GM19372 (cell line): ENCODE data around the gene TYW1.
"Not testable (repeated sequence)": the region's sequence is repeated elsewhere in the genome, so short reads cannot be mapped to it uniquely, and the experiment has no call there.

Experiments used
- ATAC-seq: cut with Tn5 transposase; IDR thresholded peaks from one replicate; pipeline ENCODE4 v1.9.1; 2021; ENCODE audit warnings: mild to moderate bottlenecking, low read depth, moderate library complexity; ENCODE audit not compliant: unreplicated experiment

Gene TYW1

DNA sequence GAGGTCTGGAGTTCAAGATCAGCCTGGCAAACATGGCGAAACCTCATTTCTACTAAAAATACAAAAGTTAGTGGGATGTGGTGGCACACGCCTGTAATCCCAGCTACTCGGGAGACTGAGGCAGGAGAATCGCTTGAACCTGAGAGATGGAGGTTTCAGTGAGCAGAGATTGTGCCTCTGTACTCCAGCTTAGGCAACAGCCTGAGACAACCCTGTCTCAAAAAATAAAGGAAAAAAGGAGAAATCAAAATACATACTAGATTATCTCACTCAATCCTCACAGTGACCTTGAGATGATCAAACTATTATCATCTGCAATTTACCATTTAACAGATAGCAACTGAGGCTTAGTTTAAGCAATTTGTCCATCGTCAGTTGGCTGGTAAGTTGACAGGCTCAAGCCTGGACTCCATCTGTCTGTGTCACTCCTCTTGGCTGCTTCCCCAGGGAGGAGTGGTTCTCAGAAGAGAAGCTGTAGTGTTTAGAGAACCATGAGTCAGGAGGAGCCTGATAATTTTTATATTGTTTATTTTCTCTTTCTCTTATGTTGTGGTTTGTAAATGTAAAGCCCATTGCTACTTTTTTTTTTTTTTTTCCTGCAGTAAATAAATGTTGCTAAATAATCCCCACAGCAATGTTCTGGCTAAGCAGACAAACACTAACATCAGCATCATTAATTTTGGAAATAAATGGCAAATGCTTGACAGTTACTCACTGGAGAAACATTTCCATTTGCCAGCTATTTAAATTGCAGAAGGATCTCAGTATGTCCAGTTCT lies 46.3 kb downstream of the TYW1 start:
- ATAC-seq = not testable (repeated sequence)

DNA sequence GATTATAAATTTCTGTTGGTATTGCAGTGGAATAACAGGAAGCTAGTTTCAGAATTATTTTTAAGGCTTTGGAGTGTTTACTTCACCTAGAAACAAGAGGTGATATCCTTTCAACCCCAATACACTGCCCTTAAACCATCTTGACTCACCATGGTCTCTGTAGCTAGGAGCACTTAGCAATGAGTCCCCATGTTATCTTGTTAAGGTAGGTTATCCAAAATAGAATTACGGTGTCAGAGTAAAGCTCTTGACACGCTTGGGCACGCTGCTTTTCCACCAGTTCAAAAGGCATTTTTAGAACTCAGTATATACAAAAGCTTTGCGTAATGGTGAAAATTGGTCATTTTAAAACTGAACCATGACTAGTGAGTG lies 46.9 kb downstream of the TYW1 start:
- not testable (repeated sequence) for ATAC-seq

DNA sequence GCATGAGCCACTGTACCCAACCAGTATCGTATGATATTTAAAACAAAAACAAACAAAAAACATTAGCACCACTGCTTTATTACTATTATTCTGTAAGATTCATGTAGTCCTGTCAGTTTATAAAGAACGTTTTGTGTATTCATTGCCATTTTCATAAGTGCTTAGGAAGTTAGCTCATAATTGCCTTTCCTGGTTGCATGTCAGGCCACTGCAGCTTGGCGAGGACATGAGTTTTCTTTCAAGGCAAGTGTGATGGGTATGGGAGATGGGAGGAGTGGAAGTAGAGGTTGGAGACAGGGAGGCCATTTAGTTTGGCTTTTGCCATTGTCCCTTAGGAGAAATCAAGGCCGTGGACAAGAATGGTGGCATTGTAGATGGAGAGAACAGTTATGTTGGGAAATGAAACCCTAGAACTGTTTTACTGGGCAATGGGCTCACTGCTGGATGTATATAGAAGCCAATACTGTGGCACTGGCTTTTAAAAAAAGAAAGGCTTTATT lies 48.9 kb downstream of the TYW1 start:
- no peak for ATAC-seq

DNA sequence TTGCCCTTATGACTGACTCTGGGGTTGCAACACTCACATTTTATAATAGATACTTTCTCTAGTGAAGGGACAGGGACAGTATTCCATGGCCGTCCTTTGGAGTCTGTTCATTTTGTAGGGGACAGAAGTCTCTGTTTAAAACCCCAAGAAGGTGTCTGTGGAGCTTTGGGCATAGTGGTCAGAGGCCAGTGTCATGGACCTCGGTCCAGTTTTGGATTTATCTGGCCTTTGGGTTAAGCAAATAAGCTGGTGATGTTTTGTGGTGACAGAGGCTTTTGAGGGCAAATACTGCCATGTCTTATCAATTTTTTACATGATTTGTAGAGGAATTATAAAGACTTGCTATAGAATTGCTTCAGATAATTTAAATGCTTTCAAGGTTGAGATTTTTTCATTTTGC lies 50.2 kb downstream of the TYW1 start:
- not testable (repeated sequence) for ATAC-seq

DNA sequence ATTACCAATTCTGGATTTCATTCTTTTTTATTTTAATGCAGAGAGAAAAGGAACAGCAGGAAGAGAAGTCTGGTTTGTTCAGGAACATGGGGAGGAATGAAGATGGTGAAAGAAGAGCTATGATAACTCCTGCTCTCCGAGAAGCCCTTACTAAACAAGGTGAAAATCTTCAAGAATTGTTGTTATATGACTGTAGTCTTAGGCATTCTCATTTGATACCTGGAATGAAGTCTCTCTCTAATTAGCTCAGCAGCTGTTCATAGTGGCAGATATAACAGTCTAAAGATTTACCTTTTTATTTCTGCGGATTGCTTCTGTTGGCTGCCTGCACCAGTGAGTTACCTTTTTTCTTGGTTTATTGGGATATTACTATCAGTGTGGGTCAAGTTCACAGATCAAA lies 53.3 kb downstream of the TYW1 start:
- ATAC-seq = not testable (repeated sequence)

DNA sequence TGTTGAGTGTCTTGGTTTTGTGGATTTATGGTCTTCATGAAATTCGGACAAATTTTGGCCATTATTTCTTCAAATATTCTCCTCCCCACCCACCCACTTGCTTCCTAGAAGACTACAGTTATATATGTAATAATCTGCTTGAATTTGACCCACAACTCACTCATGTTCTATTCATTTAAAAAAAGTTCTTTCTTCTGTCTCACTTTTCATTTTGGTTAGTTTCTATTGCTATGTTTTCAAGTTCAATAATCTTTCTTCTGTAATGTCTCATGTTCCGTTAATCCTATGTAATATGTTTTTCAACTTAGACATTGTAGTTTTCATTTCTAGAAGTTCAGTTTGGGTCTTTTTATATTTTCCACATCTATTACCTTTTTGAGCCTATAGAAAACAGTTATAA lies 55.5 kb downstream of the TYW1 start:
- ATAC-seq = not testable (repeated sequence)

DNA sequence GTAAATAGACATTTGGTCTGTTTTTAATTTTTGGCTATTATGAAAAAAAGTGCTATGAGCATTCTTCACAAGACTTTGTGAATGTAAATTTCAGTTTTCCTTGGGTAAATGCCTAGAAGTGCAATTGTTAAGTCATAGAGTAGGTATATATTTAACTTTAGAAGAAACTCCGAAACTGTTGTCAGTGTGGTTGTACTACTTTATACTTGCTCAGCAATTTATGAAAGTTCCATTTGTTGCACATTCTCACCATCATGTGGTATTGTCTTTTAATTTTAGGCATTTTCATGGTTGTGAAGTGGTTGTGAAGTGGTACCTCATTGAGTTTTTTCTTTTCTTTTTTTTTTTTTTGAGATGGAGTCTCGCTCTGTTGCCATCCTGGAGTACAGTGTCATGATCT lies 60.0 kb downstream of the TYW1 start:
- no peak for ATAC-seq

DNA sequence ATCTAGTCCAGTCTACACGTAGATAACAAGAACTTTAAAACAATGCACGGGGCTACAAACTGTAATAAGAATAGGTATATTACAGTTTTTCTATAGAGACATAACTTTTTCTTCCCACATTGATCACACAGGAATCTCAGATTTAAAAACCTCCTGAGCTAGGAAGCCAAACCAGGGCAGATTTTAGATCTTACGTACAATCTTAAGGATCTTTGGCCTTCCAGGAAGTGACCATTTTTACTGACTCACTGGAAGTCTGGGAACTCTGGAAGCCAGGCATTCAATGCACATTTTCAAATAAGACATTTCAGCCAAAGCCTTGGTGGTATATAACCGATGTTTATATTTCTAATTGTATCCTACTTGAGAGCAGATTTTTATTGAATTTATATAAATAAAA lies 64.7 kb downstream of the TYW1 start:
- not testable (repeated sequence) for ATAC-seq

DNA sequence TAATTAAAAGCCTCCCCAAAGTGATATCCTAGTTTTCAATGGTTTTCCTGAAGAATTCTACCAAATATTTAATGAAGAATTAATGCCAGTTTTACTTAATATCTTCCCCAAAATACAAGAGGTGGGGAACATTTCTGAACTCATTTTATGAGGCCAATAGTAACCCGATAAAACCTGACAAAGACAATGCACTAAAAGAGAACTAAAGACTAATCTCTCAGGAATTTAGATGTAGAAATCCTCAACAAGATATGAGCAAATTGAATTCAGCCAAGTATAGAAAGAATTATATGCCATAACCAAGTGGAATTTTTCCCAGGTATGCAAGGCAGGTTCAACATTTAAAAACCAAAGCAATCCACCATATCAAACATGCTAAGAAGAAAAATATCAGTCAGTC lies 66.2 kb downstream of the TYW1 start:
- ATAC-seq = not testable (repeated sequence)

DNA sequence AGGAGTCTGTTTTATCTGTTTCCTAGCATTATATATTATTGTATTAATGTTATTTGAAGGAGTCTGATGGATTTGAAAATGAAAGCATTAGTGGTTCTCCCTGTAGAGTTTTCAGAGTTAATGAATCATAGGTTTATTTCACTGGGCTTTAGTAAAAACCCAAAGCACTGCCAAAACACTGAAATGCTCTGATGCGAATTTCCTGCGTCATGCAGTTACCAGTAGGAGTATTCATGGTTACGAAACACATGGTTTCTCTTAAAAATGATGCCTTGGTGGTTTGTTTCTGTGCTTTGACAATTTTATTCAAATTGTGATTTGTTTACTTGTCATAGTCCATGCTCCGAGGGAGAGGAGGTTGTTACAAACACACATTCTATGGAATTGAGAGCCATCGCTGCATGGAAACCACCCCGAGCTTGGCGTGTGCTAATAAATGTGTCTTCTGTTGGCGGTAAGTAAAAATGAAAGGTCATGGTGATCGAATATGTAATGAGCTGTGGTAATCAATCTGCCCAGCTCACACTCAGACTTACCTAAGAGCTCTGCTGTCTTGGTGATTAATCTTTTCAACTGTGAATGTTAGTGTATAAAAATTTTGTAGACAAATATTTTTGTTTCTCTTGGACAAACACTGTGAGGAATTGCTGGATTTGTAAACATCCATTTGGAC lies 70.5 kb downstream of the TYW1 start:
- ATAC-seq = peak; percentile 68

DNA sequence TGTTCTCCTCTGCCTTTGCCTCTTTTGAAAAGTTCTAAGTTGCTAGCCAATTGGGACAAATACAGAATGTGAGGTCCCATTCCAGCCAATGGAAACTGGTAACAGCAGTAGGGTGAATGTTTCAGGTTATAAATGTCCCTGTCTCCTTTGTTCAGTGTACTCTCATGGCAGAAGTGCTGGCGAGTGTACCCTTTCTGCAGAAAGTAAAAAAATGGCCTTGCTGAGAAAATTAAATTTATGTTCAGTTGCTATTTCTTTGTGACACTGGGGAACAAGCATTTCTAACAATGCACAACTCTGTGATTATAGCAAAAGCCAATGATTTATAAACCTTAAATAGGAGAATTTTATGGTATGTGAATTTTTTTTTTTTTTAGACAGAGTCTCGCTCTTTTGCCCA lies 79.5 kb downstream of the TYW1 start:
- ATAC-seq = not testable (repeated sequence)

DNA sequence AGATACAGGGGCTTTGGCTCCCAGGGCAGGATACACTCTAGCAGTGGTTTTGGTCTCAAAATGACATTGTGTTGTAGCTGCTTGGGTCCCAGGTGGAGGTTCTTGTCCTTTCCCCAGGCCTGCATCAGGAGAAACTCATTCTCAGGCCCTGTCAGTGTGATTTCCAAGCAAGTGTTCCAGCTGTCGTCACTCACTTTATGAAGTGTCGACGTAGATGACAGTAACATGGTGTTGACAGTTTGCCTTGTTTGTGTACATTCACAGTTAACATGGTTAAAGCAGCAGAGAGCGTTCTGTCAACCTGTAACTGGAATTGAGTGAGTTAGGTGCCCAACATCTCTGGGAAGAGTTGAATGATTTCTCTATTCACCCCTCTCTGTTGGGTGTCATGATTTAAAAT lies 86.2 kb downstream of the TYW1 start:
- not testable (repeated sequence) for ATAC-seq

DNA sequence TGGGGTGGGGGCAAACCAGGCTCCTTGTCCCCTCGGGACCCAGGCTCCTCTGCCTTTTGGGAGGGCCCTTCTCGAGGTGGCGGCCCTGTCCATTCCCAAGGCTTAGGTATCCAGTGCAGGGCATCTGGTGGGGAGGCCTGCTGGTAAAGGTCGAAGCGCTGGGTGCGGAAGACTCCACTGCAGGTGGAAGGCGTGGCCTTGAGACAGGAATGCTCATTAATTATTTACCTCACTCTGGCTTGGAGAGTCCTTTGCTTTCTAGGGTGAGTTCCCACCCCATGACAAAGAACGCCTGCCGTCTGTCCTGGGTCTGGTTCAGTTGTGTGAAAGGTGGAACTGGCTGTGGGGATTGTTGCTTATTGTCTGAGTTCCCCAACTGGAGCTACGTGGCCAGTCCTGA lies 92.6 kb downstream of the TYW1 start:
- ATAC-seq = not testable (repeated sequence)

DNA sequence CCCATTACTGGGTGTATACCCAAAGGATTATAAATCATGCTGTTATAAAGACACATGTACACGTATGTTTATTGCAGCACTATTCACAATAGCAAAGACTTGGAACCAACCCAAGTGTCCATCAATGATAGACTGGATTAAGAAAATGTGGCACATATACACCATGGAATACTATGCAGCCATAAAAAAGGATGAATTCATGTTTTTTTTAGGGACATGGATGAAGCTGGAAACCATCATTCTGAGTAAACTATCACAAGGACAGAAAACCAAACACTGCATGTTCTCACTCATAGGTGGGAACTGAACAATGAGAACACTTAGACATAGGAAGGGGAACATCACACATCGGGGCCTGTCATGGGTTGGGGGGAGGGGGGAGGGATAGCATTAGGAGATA lies 94.4 kb downstream of the TYW1 start:
- ATAC-seq = not testable (repeated sequence)

DNA sequence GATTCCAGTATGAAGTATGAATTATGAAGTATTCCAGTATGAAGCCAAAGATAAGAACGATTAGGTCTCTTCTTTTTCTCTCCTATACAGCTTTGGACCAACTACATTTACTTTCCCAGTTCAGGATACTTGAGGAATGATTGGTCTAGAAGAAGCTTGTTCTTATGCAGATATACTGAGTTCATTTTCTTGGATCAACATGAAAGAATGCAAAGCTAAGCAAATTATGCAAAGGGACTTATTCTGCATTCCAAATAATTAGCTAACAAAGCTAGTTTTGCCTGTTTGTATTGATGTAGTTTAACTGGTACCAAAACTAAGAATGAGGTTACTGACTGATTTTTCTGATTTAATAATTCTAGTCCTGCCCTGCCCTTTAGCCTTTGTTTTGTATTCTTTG lies 101.4 kb downstream of the TYW1 start:
- not testable (repeated sequence) for ATAC-seq

DNA sequence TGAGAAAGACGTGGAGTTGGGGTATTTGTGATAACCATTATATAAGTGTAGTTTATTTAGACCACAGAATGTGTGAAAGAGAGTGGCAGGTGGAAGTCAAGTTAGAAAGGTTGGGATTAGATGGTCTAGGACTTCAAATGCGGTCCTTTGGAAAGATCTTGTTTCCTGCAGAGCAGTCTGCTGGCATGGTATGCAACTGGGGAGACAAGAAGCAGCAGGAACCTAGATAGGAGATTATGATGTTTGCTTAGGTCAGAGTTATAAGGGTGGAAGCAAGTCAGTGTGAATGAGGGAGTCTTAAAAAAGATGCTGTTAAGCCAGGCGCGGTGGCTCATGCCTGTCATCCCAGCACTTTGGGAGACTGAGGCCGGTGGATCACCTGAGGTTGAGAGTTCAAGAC lies 102.8 kb downstream of the TYW1 start:
- not testable (repeated sequence) for ATAC-seq

DNA sequence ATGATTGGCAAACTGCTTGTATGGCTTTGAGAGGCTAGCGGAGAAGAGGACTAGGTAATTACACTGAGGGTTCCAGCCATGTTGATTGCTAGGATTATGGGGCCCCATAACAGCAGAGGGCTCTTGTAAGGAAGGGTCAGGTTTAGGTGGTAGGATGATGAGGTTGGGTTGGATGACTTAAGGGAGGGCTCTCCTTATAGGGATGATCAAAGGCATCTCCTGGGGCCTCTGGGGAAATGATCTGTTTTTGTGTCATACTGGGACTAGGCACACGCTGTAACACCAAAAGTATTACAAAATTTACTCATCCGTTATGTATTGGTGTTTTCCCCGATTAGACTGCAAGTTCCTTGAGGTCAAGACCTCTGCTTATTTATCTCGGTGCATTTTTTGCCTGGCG lies 103.4 kb downstream of the TYW1 start:
- not testable (repeated sequence) for ATAC-seq

DNA sequence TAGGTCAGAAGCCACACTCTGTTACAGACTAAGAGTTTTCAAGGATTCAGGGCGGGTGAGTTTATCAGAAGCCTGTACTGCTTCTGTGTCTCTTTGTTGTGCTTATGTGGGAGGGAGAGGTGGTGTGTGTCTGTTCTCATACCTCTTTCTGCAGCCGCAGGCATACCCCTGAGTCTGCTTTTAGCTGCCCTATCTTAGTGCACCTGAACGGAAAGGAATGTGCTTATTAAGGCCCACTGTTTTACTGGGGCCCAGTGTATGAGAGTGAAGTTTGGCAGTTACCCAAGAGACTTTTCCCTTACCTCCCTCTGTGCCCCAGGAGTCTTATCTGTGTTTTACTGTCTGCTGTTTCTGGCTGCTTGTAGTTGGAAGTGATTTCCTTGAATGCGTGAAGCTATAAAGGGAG lies 104.3 kb downstream of the TYW1 start:
- ATAC-seq = no peak

DNA sequence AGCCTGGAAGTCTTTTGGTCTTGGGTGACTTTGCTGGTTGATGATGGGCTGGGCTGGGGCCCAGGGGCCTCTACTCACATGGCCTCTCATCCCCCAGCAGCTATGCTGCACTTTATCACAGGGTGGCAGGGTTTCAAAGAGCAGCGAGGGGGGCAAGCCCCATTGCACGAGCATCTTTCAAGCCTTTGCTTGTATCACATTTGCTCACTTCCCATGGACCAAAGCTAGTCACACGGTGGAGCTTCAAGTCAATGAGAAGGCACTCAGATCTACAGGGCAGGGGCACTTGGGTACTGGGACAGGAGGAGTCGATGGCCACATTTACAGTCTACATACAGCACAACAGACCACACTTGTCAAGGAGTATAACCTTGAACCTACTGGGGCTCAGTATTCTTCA lies 108.3 kb downstream of the TYW1 start:
- ATAC-seq = not testable (repeated sequence)

DNA sequence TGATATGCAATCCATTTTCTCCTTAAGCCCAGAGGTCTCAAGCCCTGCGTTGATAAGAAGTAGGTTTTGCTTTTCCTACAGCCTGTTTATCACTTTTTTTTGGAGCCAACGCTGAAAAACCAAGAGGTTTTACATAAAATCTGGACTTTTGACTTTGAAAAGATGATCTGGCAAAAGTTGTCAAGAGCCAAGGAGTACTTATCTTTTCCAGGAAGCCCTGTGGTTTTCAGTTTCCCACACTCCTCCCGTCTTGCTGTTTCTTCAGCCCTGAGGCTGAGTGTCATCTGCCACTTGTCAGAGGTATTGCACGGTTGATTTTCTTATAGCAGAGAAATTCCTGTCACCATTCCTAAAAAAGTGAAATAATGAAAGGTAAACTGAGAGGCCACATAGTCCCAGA lies 108.7 kb downstream of the TYW1 start:
- no peak for ATAC-seq

DNA sequence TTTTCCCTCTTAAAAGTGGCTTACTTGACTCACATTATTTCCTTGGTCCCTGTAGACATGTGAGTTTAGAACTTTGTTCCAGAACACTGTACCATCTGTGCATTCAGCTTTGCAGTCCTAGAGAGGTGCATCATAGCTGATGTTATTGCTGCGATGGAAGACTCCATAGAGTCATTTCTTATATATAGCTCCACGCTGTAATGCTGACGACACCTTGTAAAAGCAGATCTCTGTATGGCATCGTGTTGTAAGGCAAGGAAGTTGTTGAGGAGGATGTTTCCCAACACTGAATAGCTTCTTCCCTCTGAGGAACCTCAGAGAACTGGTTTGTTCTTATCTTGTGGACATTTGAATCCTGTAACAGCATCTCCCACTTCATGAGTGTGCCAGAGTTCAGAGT lies 109.6 kb downstream of the TYW1 start:
- ATAC-seq = not testable (repeated sequence)

DNA sequence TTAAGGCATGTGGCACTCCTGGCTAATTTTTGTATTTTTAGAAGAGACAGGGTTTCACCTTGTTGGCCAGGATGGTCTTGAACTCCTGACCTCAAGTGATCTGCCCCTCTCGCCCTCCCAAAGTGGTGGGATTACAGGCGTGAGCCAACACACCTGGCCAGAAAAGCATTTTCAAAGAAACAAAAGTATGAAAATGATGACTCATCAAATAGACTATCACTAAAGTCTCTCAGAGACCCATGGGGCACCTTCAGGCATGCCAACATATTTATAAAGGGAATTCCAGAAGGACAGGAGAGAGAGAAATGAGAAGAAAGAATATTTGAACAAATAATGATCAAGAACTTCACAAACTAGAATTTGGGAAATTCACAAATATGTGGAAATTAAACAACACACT lies 114.7 kb downstream of the TYW1 start:
- ATAC-seq = not testable (repeated sequence)
